ENCODE measurements around the gene SH2D2A.

- no peak for TF ChIP-seq TCF12 (IDR thresholded peaks at IDR 0.05)
- no peak for TF ChIP-seq NRF1 (IDR thresholded peaks at IDR 0.05; ENCODE audit: low read depth, low read length)
- TF ChIP-seq POLR2AphosphoS5 (IDR thresholded peaks at IDR 0.05; ENCODE audit: low read depth, low read length), result no peak
- no peak for TF ChIP-seq JUND (IDR thresholded peaks at IDR 0.05)
- no peak for TF ChIP-seq CTCF (IDR thresholded peaks at IDR 0.05)
- TF ChIP-seq SMC3 (IDR thresholded peaks at IDR 0.05; ENCODE audit: low read depth, low read length), result no peak
- no peak for TF ChIP-seq TAF1 (IDR thresholded peaks at IDR 0.05; ENCODE audit: borderline replicate concordance, low read depth, low read length)
Observed at GRCh38 chr1:156767879-156768604, 48.6 kb downstream of the SH2D2A start.
